PC-9 (cell line): Measurements from ENCODE around the gene PUDP. TPM values are rescaled to one million over a fixed set of nuclear protein-coding genes. Genes with fewer than 3 reads are reported as not detected.
"Not testable (repeated sequence)": the region's sequence is repeated elsewhere in the genome, so short reads cannot be mapped to it uniquely, and the experiment has no call there.

Source experiments
- BruUV-seq: library from RNA; stranded (reverse); fragments of 400-500 nt; replicated peaks from 2 replicates; lab custom pipeline; 2021; lab: Mats Ljungman, UMichigan
- CTCF ChIA-PET: fragments of 300-600 bp; sonication (Branson Sonifier 250); formaldehyde crosslinking; loops from one replicate; lab custom pipeline; 2022; ENCODE audit warnings: antibody characterized with exemption; lab: Charles Lee
- POLR2A ChIA-PET: fragments of 300-600 bp; sonication (Branson Sonifier 250); formaldehyde crosslinking; loops from one replicate; lab custom pipeline; 2022; ENCODE audit warnings: antibody characterized with exemption; ENCODE audit not compliant: unreplicated experiment; lab: Charles Lee
- DNase-seq, 2 experiments: peaks; one replicate each; pipeline versions ENCODE4 v3.0.0 to v3.0.0-alpha.2; 2015 to 2022; ENCODE audit warnings: mixed read lengths in 1 of 2
- H2AFZ ChIP-seq: fragments of 200-600 bp; sonication (generic); 2 replicates; pipeline ENCODE4 v1.8.1; 2017; ENCODE audit warnings: antibody characterized with exemption
- H3F3A ChIP-seq: fragments of 200-600 bp; sonication (generic); 2 replicates; pipeline ENCODE4 v1.8.1; 2017; ENCODE audit warnings: antibody characterized with exemption, mild to moderate bottlenecking, low read depth; ENCODE audit not compliant: insufficient read depth
- H3K27ac ChIP-seq: fragments of 200-600 bp; sonication (generic); 2 replicates; pipeline ENCODE4 v1.6.1; 2016; ENCODE audit warnings: mixed run types
- H3K27me3 ChIP-seq: fragments of 200-600 bp; sonication (generic); 2 replicates; pipeline ENCODE4 v1.6.1; 2016; ENCODE audit warnings: low read depth, mixed run types; ENCODE audit not compliant: insufficient read depth
- H3K36me3 ChIP-seq: fragments of 200-600 bp; sonication (generic); 2 replicates; pipeline ENCODE4 v1.6.1; 2016; ENCODE audit warnings: low read depth, mixed run types
- H3K4me1 ChIP-seq: fragments of 200-600 bp; sonication (generic); replicated peaks from 2 replicates; pipeline ENCODE4 v1.6.1; 2016; ENCODE audit warnings: mixed run types; ENCODE audit not compliant: insufficient read depth
- H3K4me2 ChIP-seq: fragments of 200-600 bp; sonication (generic); 2 replicates; pipeline ENCODE4 v1.6.1; 2017; ENCODE audit warnings: mixed run types
- H3K4me3 ChIP-seq: fragments of 200-600 bp; sonication (generic); 2 replicates; pipeline ENCODE4 v1.6.1; 2016; ENCODE audit warnings: mixed run types
- H3K79me2 ChIP-seq: fragments of 200-600 bp; sonication (generic); 2 replicates; pipeline ENCODE4 v1.6.1; 2017; ENCODE audit warnings: low read depth, mixed run types
- H3K9me2 ChIP-seq: fragments of 200-600 bp; sonication (generic); 2 replicates; pipeline ENCODE4 v1.8.1; 2017; ENCODE audit warnings: mild to moderate bottlenecking; ENCODE audit not compliant: insufficient read depth
- H3K9me3 ChIP-seq: fragments of 200-600 bp; sonication (generic); 2 replicates; pipeline ENCODE4 v1.8.1; 2016; ENCODE audit warnings: low read depth; ENCODE audit not compliant: insufficient read depth
- H4K20me1 ChIP-seq: fragments of 200-600 bp; sonication (generic); 2 replicates; pipeline ENCODE4 v1.8.1; 2017; ENCODE audit not compliant: insufficient read depth
- EZH2 ChIP-seq: fragments of 200-600 bp; sonication (generic); IDR thresholded peaks from 2 replicates; pipeline ENCODE4 v1.8.0; 2017; ENCODE audit warnings: antibody characterized with exemption, low read depth
- intact Hi-C: fragments of 100-400 bp; cut with micrococcal nuclease; formaldehyde crosslinking; loops from one replicate; pipeline ENCODE4 v1.10.0; 2022; ENCODE audit not compliant: unreplicated experiment
- total RNA-seq: library from RNA; stranded (reverse); gene quantifications from 2 replicates; pipeline ENCODE4 v1.2.3, GENCODE V29; 2021
- TF ChIP-seq, protein P1 (sequence below): fragments of 200-600 bp; sonication (generic); conservative IDR thresholded peaks from 2 replicates; pipeline ENCODE4 v1.6.1; 2017; ENCODE audit warnings: mixed run types, antibody characterized with exemption, mild to moderate bottlenecking, moderate library complexity

The PUDP gene
- total RNA-seq, 1 experiment from 2014 or later, result 24.9 TPM

DNA sequence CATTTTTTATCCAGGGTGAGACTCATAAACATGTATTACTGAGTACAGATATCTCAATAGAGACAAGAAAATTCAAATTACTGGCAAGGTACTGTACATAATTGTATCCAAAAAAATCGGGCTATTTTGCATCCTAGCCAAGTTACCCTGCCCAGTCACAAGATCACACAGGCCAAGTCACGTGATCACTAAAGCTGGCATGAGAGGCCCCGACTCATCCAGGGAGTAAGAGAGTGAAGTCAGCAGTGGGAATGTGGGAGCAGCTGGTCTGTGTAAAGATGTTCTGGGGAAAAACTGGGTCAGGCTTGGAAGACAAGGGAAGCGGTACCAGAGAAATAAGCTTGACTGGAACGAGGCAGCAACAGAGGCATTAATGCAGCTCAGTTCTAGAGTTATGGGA lies 119.7 kb downstream of the PUDP start:
- H3F3A ChIP-seq, result no peaks in the 10 kb centered on the region
- no peaks in the 10 kb centered on the region for H3K79me2 ChIP-seq
- H3K9me3 ChIP-seq, result no peaks in the 10 kb centered on the region
- no peak for TF ChIP-seq EZH2
- TF ChIP-seq, protein P1, sequence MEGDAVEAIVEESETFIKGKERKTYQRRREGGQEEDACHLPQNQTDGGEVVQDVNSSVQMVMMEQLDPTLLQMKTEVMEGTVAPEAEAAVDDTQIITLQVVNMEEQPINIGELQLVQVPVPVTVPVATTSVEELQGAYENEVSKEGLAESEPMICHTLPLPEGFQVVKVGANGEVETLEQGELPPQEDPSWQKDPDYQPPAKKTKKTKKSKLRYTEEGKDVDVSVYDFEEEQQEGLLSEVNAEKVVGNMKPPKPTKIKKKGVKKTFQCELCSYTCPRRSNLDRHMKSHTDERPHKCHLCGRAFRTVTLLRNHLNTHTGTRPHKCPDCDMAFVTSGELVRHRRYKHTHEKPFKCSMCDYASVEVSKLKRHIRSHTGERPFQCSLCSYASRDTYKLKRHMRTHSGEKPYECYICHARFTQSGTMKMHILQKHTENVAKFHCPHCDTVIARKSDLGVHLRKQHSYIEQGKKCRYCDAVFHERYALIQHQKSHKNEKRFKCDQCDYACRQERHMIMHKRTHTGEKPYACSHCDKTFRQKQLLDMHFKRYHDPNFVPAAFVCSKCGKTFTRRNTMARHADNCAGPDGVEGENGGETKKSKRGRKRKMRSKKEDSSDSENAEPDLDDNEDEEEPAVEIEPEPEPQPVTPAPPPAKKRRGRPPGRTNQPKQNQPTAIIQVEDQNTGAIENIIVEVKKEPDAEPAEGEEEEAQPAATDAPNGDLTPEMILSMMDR, result no peak
- no peak overlapping the region for H3K4me3 ChIP-seq
- no peaks in the 10 kb centered on the region for H3K36me3 ChIP-seq
- intact Hi-C loops, result no loop called here
- no peaks in the 10 kb centered on the region for H4K20me1 ChIP-seq
- POLR2A ChIA-PET, result no interaction called here
- H3K4me2 ChIP-seq, result no peak overlapping the region
- CTCF ChIA-PET, result no interaction called here
- H3K27ac ChIP-seq, result no peak overlapping the region
- H3K27me3 ChIP-seq, result no peaks in the 10 kb centered on the region
- no peak for DNase-seq
- no TSS peak for BruUV-seq
- H3K9me2 ChIP-seq, result no peaks in the 10 kb centered on the region
- no peaks in the 10 kb centered on the region for H3K4me1 ChIP-seq
- H2AFZ ChIP-seq, result no peak overlapping the region

DNA sequence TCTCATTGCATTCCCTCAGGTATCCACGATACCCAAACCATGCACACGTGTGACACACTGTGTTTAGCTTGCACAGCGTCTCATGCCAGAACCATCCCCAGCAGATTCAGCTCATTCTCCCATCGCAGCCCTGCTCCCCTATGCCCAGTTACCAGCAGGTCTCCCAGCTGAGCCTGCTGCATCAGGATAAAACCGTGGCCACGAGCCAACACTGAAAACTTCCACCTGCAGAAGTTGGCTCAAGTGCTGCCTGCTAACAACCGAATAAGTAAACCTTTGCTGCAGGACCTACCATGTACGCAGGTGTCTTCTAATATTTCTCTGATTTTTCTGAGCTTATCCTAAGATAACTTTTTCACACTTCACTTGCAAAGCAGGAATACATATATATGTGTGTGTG lies 120.9 kb downstream of the PUDP start:
- Histone ChIP-seq H3K4me1 (no peaks in the 10 kb centered on the region), H3K79me2 (no peaks in the 10 kb centered on the region), H3F3A (no peaks in the 10 kb centered on the region), H3K27me3 (no peaks in the 10 kb centered on the region), H4K20me1 (no peaks in the 10 kb centered on the region), H3K4me3 (no peak overlapping the region), H3K9me3 (no peaks in the 10 kb centered on the region), H3K4me2 (no peak overlapping the region), H3K9me2 (no peaks in the 10 kb centered on the region), H3K27ac (no peak overlapping the region), H2AFZ (no peak overlapping the region), H3K36me3 (no peaks in the 10 kb centered on the region)
- no TSS peak for BruUV-seq
- no peak for DNase-seq
- intact Hi-C loops, result no loop called here
- ChIA-PET CTCF (interaction anchor here (0.7 kb wide), 1 partner anchor 559 kb away, joined by 3 read pairs; no protein-coding TSS in a partner anchor), POLR2A (no interaction called here)
- no peak for TF ChIP-seq EZH2
- TF ChIP-seq, protein P1, result no peak

DNA sequence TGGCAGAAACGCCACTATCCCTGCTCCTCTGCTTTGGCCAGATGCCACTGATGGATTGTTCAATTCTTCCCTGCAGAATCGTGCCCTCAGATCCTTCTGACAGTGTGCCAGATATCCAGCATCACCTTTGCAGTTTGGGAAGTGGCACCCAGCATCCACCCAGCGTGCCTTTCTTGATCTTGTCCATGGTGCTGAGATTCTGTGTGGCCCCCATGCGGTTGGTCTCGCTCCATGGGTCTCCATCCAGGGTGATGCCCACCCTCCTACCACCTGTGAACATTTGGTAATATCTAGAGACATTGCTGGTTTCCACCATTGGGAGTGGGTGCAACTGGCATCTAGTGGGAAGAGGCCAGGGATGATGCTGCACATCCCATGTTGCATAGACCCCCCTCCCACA lies 121.6 kb downstream of the PUDP start:
- H2AFZ ChIP-seq, H3K9me2 ChIP-seq, CTCF ChIA-PET, H3K79me2 ChIP-seq, POLR2A ChIA-PET, H3K27ac ChIP-seq, H3K36me3 ChIP-seq, H4K20me1 ChIP-seq, BruUV-seq, H3K9me3 ChIP-seq, H3K4me1 ChIP-seq, H3F3A ChIP-seq, H3K4me2 ChIP-seq, DNase-seq, H3K27me3 ChIP-seq, H3K4me3 ChIP-seq, intact Hi-C loops: not testable (repeated sequence)

DNA sequence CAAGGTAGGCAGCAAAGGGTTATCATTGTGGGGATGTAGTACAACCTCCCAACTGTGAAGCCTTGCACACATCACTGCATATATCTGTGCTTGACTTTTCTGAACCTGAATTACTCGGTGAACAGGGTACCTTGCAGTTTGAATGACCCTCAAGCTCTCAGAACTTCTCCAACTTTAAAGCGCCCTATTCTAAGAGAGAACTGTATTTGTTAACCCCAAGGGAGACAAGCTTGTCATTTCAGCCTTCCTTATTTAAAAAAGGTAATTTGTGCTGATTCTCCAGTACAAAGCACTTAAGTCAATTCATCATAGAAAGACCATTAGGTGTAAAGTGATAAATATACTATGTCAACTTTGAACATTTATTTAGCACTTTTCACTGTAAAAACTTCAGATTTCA lies 122.5 kb downstream of the PUDP start:
- no peaks in the 10 kb centered on the region for H4K20me1 ChIP-seq
- no peaks in the 10 kb centered on the region for H3F3A ChIP-seq
- no peaks in the 10 kb centered on the region for H3K79me2 ChIP-seq
- TF ChIP-seq EZH2, result no peak
- TF ChIP-seq, protein P1, result no peak
- CTCF ChIA-PET, result no interaction called here
- H3K9me3 ChIP-seq, result no peaks in the 10 kb centered on the region
- POLR2A ChIA-PET, result no interaction called here
- BruUV-seq, result no TSS peak
- DNase-seq, result no peak
- intact Hi-C loops, result no loop called here
- no peaks in the 10 kb centered on the region for H3K9me2 ChIP-seq
- no peak overlapping the region for H3K4me3 ChIP-seq
- no peaks in the 10 kb centered on the region for H3K36me3 ChIP-seq
- H2AFZ ChIP-seq, result no peak overlapping the region
- H3K27ac ChIP-seq, result no peak overlapping the region
- H3K27me3 ChIP-seq, result no peaks in the 10 kb centered on the region
- no peak overlapping the region for H3K4me2 ChIP-seq
- H3K4me1 ChIP-seq, result no peaks in the 10 kb centered on the region
